H9 (cell line): ENCODE results near the gene PRKCA. TPM values are rescaled to one million over a fixed set of nuclear protein-coding genes. Genes with fewer than 3 reads are reported as not detected.

Experiments used
- DNase-seq: peaks from one replicate; pipeline ENCODE4 v3.0.0-alpha.2; 2017
- H2AFZ ChIP-seq: one replicate; pipeline ENCODE4 v1.6.1; 2013; ENCODE audit warnings: mild to moderate bottlenecking, low read length, control low read depth, moderate library complexity
- H2AK5ac ChIP-seq: 2 replicates; pipeline ENCODE4 v1.6.1; 2013; ENCODE audit warnings: low read length, control low read depth, mixed read lengths; ENCODE audit not compliant: insufficient read length
- H2BK120ac ChIP-seq: one replicate; pipeline ENCODE4 v1.6.1; 2013; ENCODE audit warnings: low read depth, mild to moderate bottlenecking, low read length, control low read depth, inconsistent platforms; ENCODE audit not compliant: poor library complexity, severe bottlenecking
- H2BK12ac ChIP-seq: 2 replicates; pipeline ENCODE4 v1.6.1; 2013; ENCODE audit warnings: low read length, control low read depth, mixed read lengths, low read depth; ENCODE audit not compliant: insufficient read length
- H2BK15ac ChIP-seq: 2 replicates; pipeline ENCODE4 v1.6.1; 2013; ENCODE audit warnings: low read depth, low read length, control low read depth
- H2BK20ac ChIP-seq: one replicate; pipeline ENCODE4 v1.6.1; 2013; ENCODE audit warnings: low read depth, mild to moderate bottlenecking, low read length, control low read depth, inconsistent platforms; ENCODE audit not compliant: poor library complexity, severe bottlenecking
- H2BK5ac ChIP-seq: 2 replicates; pipeline ENCODE4 v1.6.1; 2013; ENCODE audit warnings: low read length, control low read depth, mixed read lengths; ENCODE audit not compliant: insufficient read length
- H3K14ac ChIP-seq: 2 replicates; pipeline ENCODE4 v1.6.1; 2013; ENCODE audit warnings: low read length, control low read depth; ENCODE audit not compliant: insufficient read depth
- H3K18ac ChIP-seq: 2 replicates; pipeline ENCODE4 v1.6.1; 2013; ENCODE audit warnings: low read depth, mild to moderate bottlenecking, mixed read lengths, low read length, control low read depth; ENCODE audit not compliant: insufficient read length
- H3K23ac ChIP-seq: 2 replicates; pipeline ENCODE4 v1.6.1; 2013; ENCODE audit warnings: low read length, control low read depth, mixed read lengths, low read depth; ENCODE audit not compliant: insufficient read length
- H3K23me2 ChIP-seq: 2 replicates; pipeline ENCODE4 v1.6.1; 2013; ENCODE audit warnings: low read depth, mild to moderate bottlenecking, mixed read lengths, low read length, control low read depth; ENCODE audit not compliant: insufficient read length, poor library complexity, severe bottlenecking
- H3K27ac ChIP-seq: 2 replicates; pipeline ENCODE4 v1.5.1; 2013; ENCODE audit warnings: low read length, control low read depth, mixed read lengths, low read depth; ENCODE audit not compliant: insufficient read length
- H3K27me3 ChIP-seq: 2 replicates; pipeline ENCODE4 v1.6.1; 2013; ENCODE audit warnings: low read length, control low read depth, inconsistent platforms; ENCODE audit not compliant: insufficient read depth
- H3K4ac ChIP-seq: 2 replicates; pipeline ENCODE4 v1.6.1; 2013; ENCODE audit warnings: low read depth, mild to moderate bottlenecking, control low read depth, inconsistent platforms, low read length, moderate library complexity
- H3K4me1 ChIP-seq: 2 replicates; pipeline ENCODE4 v1.6.1; 2013; ENCODE audit warnings: low read length, control low read depth, inconsistent platforms; ENCODE audit not compliant: insufficient read depth
- H3K4me2 ChIP-seq: 2 replicates; pipeline ENCODE4 v1.6.1; 2013; ENCODE audit warnings: low read length, control low read depth, mixed read lengths; ENCODE audit not compliant: insufficient read length, insufficient read depth
- H3K56ac ChIP-seq: 2 replicates; pipeline ENCODE4 v1.6.1; 2013; ENCODE audit warnings: low read depth, mild to moderate bottlenecking, mixed read lengths, low read length, control low read depth; ENCODE audit not compliant: insufficient read length
- H3K79me1 ChIP-seq: 2 replicates; pipeline ENCODE4 v1.6.1; 2013; ENCODE audit warnings: low read depth, mild to moderate bottlenecking, moderate library complexity, low read length, control low read depth, inconsistent platforms; ENCODE audit not compliant: insufficient read depth, poor library complexity, severe bottlenecking
- H3K79me2 ChIP-seq: 2 replicates; pipeline ENCODE4 v1.6.1; 2013; ENCODE audit warnings: low read length, control low read depth, inconsistent platforms; ENCODE audit not compliant: insufficient read depth
- H3K9ac ChIP-seq: 2 replicates; pipeline ENCODE4 v1.6.1; 2013; ENCODE audit warnings: low read length, control low read depth, mixed read lengths; ENCODE audit not compliant: insufficient read length; ENCODE audit errors: extremely low read depth
- H3K9me3 ChIP-seq: one replicate; pipeline ENCODE4 v1.6.1; 2013; ENCODE audit warnings: low read depth, low read length, inconsistent platforms; ENCODE audit not compliant: control insufficient read depth
- H3T11ph ChIP-seq: one replicate; pipeline ENCODE4 v1.6.1; 2013; ENCODE audit warnings: mild to moderate bottlenecking, low read length, control low read depth, inconsistent platforms
- H4K20me1 ChIP-seq: one replicate; pipeline ENCODE4 v1.6.1; 2013; ENCODE audit not compliant: control insufficient read depth, insufficient read length, insufficient read depth
- H4K5ac ChIP-seq: 2 replicates; pipeline ENCODE4 v1.6.1; 2013; ENCODE audit warnings: low read depth, mild to moderate bottlenecking, mixed read lengths, low read length, control low read depth; ENCODE audit not compliant: insufficient read length
- H4K8ac ChIP-seq: replicated peaks from 2 replicates; pipeline ENCODE4 v1.6.1; 2013; ENCODE audit warnings: low read length, control low read depth, mixed read lengths, low read depth; ENCODE audit not compliant: insufficient read length
- H4K91ac ChIP-seq: 2 replicates; pipeline ENCODE4 v1.6.1; 2013; ENCODE audit warnings: low read depth, mild to moderate bottlenecking, moderate library complexity, mixed read lengths, low read length, control low read depth; ENCODE audit not compliant: insufficient read length
- H3K27ac Mint-ChIP-seq, 3 experiments: 2 replicates in 2 of 3; 3 replicates in 1 of 3; pipeline ENCODE4 v1.8.0; 2020 to 2021; ENCODE audit warnings: mixed read lengths in 3 of 3, mild to moderate bottlenecking in 1 of 3, moderate library complexity in 1 of 3
- H3K27me3 Mint-ChIP-seq: 2 replicates; pipeline ENCODE4 v1.8.0; 2021; ENCODE audit warnings: low read depth, mild to moderate bottlenecking, moderate library complexity, mixed read lengths
- H3K36me3 Mint-ChIP-seq, 3 experiments: 2 replicates in 2 of 3; 3 replicates in 1 of 3; pipeline ENCODE4 v1.8.0; 2020 to 2021; ENCODE audit warnings: low read depth in 3 of 3, mixed read lengths in 3 of 3; ENCODE audit not compliant: insufficient read depth in 1 of 3
- H3K4me1 Mint-ChIP-seq, 2 experiments: 2 replicates each; pipeline ENCODE4 v1.8.0; 2020; ENCODE audit warnings: mixed read lengths in 2 of 2
- H3K4me3 Mint-ChIP-seq, 2 experiments: 2 replicates in 1 of 2; 3 replicates in 1 of 2; pipeline ENCODE4 v1.8.0; 2020 to 2021; ENCODE audit warnings: mild to moderate bottlenecking in 2 of 2, mixed read lengths in 2 of 2, moderate library complexity in 1 of 2
- H3K9me3 Mint-ChIP-seq, 2 experiments: 2 replicates in 1 of 2; 3 replicates in 1 of 2; pipeline ENCODE4 v1.8.0; 2020; ENCODE audit warnings: mild to moderate bottlenecking in 2 of 2, mixed read lengths in 2 of 2, moderate library complexity in 1 of 2
- CTCF ChIP-seq: fragments of 200-600 bp; sonication (generic); conservative IDR thresholded peaks from 3 replicates; pipeline ENCODE4 v1.8.0; 2021; ENCODE audit warnings: antibody characterized with exemption, mild to moderate bottlenecking
- WGBS: extraction: QIAGEN DNeasy Blood & Tissue Kit; methylation state at CpG from one replicate; pipeline ENCODE4 v1.1.7; 2013; ENCODE audit warnings: missing lambda C conversion rate, low lambda C conversion rate, mixed read lengths; ENCODE audit not compliant: insufficient read length; ENCODE audit errors: extremely low coverage; 5-methylcytosine and 5-hydroxymethylcytosine counted together
- total RNA-seq: library from RNA; stranded (reverse); gene quantifications from 2 replicates; pipeline ENCODE4 v1.2.1, GENCODE V29; 2021

Gene PRKCA
- total RNA-seq, 1 experiment from 2014 or later, result 10.5 TPM

DNA sequence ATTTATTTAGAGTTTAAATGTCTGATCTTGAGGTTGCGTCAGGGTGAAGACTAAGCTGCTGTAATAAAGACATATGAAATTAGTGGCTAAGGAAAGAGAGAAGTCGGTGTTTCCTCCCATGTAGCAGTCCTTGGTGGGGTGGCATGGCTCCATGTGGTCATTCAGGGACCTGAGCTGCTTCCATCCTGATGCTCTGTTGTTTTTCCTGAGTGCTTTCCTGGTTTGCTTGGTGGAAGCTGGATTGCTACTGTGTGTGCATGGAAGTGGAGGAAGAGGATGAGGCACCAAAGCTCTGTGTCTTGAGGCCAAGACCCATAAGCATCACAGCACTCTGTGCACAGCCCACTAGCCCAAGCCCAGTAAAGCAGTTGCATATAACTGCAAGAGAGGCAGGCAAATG, 290.7 kb downstream of the PRKCA start:
- H3K4me2 ChIP-seq, result no peak overlapping the region
- H2BK15ac ChIP-seq, result no peak overlapping the region
- no CpG with 5 or more reads among the region's 2 CpGs for WGBS
- no peaks in the 10 kb centered on the region for H4K20me1 ChIP-seq
- no peak overlapping the region for H2BK5ac ChIP-seq
- H2AFZ ChIP-seq, result no peak overlapping the region
- H3K9ac ChIP-seq, result no peak overlapping the region
- H4K8ac ChIP-seq, result no peak overlapping the region
- no peak overlapping the region for H2BK120ac ChIP-seq
- TF ChIP-seq CTCF, result no peak
- H3K9me3 ChIP-seq, result peaks cover 4% of the 10 kb centered on the region
- no peak overlapping the region for H3K56ac ChIP-seq
- peaks cover 5 to 8% of the 10 kb centered on the region in 2 experiments for H3K4me1 Mint-ChIP-seq
- H3T11ph ChIP-seq, result no peak overlapping the region
- H3K4me3 Mint-ChIP-seq, result peak overlapping the region in 1 of 2 experiments; percentile 41; a peak in 1 of 5 replicates
- no peak overlapping the region for H2AK5ac ChIP-seq
- no peak overlapping the region for H2BK12ac ChIP-seq
- peak; percentile 22 for DNase-seq
- H3K9me3 Mint-ChIP-seq, result peaks cover 5 to 6% of the 10 kb centered on the region in 2 experiments
- no peak overlapping the region for H3K27ac Mint-ChIP-seq
- H3K79me2 ChIP-seq, result no peaks in the 10 kb centered on the region
- no peak overlapping the region for H3K27ac ChIP-seq
- H3K23me2 ChIP-seq, result no peaks in the 10 kb centered on the region
- H3K14ac ChIP-seq, result no peak overlapping the region; the same call in 1 of the 2 replicates
- H3K27me3 Mint-ChIP-seq, result no peaks in the 10 kb centered on the region
- peaks cover 0 to 9% (median 3%) of the 10 kb centered on the region in 3 experiments; a peak in 3 of 7 replicates for H3K36me3 Mint-ChIP-seq
- peaks cover 5% of the 10 kb centered on the region; the same call in 1 of the 2 replicates for H3K4me1 ChIP-seq
- H3K18ac ChIP-seq, result no peak overlapping the region
- no peak overlapping the region for H4K5ac ChIP-seq
- no peak overlapping the region for H2BK20ac ChIP-seq
- no peaks in the 10 kb centered on the region for H3K79me1 ChIP-seq
- no peak overlapping the region for H3K4ac ChIP-seq
- H3K23ac ChIP-seq, result no peak overlapping the region
- H3K27me3 ChIP-seq, result no peaks in the 10 kb centered on the region
- no peak overlapping the region for H4K91ac ChIP-seq
